Measurements from ENCODE around the gene ADIPOR2. TPM values are rescaled to one million over a fixed set of nuclear protein-coding genes. Genes with fewer than 3 reads are reported as not detected.

The ADIPOR2 gene
- total RNA-seq, 2 experiments from 2014 or later: 31.1 to 34.8 TPM

DNA sequence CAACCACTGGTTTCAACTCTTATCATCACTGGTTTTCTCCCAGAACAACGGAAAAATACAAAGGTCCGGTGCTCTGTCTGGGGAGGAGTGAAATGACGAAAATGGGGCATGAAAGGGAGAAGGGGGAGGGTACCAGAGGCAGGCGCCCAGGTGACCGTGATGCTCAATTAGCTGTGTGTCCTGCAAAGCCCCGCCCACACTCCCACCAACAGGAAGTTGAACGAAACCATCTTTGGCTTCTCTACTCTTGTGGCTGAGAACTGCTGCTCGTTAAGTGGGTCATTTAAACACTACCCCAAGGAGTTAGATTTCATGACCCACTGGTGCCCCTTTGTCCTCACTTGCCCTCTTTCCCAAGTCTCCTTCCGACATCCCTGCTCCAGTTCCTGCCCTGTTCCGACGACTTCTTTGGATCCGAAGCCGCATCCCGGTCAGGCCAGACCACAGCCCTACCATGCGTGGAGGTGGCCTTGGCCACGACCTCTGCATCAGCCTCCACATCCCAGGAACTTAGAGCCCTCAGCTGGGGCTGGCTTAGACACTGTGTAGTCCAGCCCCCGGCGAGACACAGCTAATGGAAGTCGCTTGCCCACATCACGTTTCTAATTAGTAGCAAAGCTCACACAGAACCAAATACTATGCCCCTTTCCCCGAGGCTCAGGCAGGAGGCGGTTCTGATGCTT lies 118.1 kb downstream of the ADIPOR2 start:
- Mint-ChIP-seq H3K27me3 (ENCODE audit: low read depth) (no peaks in the 10 kb centered on the region), H3K4me3 (no peak overlapping the region), H3K27ac (no peak overlapping the region), H3K36me3 (ENCODE audit: low read depth) (no peaks in the 10 kb centered on the region), H3K4me1 (ENCODE audit: low read depth) (peaks cover 11% of the 10 kb centered on the region), H3K9me3 (no peaks in the 10 kb centered on the region)
- DNase-seq: no peak
- CTCF ChIA-PET: interaction anchor here (0.6 to 1.3 kb wide), 3 partner anchors 17 to 1264 kb away, joined by 3 to 4 read pairs (median 3); no protein-coding TSS in a partner anchor
- intact Hi-C loops (cut with micrococcal nuclease): no loop called here

DNA sequence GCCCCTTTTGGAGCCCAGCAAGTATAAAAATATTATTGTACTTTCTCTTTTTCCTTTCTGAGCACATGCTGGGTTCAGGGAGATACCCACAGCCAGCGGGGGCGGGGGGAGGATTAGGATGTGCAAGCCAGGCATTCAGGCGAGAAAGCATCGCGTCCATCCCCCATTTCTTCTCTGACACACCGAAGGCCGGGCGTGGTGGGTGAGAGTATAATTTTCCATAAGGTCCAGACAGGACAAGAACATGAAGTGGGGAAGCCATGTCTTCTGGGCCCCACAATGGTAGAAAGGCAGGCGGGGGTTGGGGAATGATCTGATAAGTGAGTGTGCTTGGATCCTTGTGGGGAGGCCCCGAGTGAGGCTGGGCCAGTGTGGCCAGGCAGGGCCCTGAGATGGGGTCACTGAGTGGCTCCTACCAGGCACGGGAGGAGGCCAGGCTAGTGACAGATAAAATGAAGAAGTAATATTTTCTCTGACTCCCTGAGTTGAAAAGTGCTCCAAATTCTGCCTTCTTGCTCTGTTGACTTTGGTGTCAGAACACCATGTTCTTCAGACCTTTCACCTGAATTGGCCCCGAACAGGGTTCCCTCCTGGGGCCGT lies 118.8 kb downstream of the ADIPOR2 start:
- intact Hi-C loops (cut with micrococcal nuclease): no loop called here
- Mint-ChIP-seq H3K9me3 (no peaks in the 10 kb centered on the region), H3K4me3 (no peak overlapping the region), H3K36me3 (ENCODE audit: low read depth) (no peaks in the 10 kb centered on the region), H3K27me3 (ENCODE audit: low read depth) (peaks cover 2% of the 10 kb centered on the region), H3K4me1 (ENCODE audit: low read depth) (peaks cover 7% of the 10 kb centered on the region), H3K27ac (no peak overlapping the region)
- CTCF ChIA-PET: interaction anchor here (0.6 kb wide), 1 partner anchor 17 kb away, joined by 3 read pairs; no protein-coding TSS in a partner anchor
- DNase-seq: no peak

DNA sequence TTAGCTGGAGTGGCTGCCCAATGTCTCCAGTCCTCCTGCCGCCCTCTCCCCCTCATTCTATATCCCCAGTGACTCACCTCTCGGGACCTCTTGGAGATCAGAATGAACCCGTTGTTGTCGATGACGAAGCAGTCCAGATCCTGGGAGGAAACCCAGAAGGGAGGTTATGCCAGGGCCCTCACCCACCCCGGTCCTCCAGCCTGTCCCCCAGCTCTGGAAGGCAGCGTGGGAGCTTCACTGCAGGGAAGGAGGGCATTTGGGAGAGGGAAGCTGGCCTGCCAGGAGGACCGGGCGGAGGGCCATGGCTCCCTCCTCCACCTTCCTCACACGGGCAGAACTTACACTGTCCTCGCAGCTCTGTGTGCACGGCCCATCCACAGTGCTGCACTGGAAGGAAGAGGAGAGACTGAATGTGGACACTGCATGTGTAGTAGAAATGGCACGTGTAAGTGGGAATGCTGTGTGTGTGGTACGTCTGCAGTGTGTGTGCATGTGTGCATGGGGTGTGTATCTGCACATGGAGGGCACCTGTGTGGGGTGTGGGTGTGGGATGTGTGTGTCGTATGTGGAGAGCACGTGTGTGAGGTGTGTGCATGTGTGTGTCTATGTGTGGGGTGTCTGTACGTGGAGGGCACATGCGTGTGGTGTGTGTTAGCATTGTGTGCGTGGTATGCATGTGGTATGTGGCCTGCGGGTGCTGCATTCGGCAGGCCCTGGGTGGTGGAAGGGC lies 119.5 kb downstream of the ADIPOR2 start:
- H3K9me3 Mint-ChIP-seq: no peaks in the 10 kb centered on the region
- intact Hi-C loops (cut with micrococcal nuclease): no loop called here
- H3K36me3 Mint-ChIP-seq (ENCODE audit: low read depth): no peaks in the 10 kb centered on the region
- H3K27me3 Mint-ChIP-seq (ENCODE audit: low read depth): peaks cover 2% of the 10 kb centered on the region
- H3K4me3 Mint-ChIP-seq: peak overlapping the region; percentile 15
- CTCF ChIA-PET: interaction anchor here (0.6 kb wide), 1 partner anchor 129 kb away, joined by 3 read pairs; no protein-coding TSS in a partner anchor
- peak overlapping the region; percentile 16 for H3K27ac Mint-ChIP-seq
- peaks cover 5% of the 10 kb centered on the region for H3K4me1 Mint-ChIP-seq (ENCODE audit: low read depth)
- DNase-seq: no peak

DNA sequence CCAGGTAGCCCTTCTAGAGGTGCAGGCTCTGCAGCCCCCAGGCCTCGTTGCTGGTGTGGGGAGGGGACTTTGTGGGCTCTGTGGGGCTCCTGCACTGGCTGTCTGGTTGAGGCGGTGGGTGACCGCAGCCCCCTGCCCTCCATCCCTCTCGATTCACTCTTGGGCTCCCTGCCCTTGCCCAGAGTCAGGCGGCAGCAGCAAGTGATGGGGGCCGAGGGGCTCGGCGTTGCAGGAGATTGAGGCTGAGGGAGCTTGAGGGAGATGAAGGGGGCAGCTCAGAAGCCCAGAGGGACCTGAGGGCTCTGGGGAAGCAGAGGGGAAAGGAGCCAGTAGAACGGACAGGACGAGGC lies 120.0 kb downstream of the ADIPOR2 start:
- Mint-ChIP-seq H3K27ac (peak overlapping the region; percentile 46), H3K4me1 (ENCODE audit: low read depth) (peaks cover 5% of the 10 kb centered on the region), H3K4me3 (peak overlapping the region; percentile 46), H3K9me3 (no peaks in the 10 kb centered on the region), H3K36me3 (ENCODE audit: low read depth) (no peaks in the 10 kb centered on the region), H3K27me3 (ENCODE audit: low read depth) (peaks cover 2% of the 10 kb centered on the region)
- intact Hi-C loops (cut with micrococcal nuclease): no loop called here
- DNase-seq: no peak
- CTCF ChIA-PET: interaction anchor here (0.6 kb wide), 1 partner anchor 129 kb away, joined by 3 read pairs; no protein-coding TSS in a partner anchor

DNA sequence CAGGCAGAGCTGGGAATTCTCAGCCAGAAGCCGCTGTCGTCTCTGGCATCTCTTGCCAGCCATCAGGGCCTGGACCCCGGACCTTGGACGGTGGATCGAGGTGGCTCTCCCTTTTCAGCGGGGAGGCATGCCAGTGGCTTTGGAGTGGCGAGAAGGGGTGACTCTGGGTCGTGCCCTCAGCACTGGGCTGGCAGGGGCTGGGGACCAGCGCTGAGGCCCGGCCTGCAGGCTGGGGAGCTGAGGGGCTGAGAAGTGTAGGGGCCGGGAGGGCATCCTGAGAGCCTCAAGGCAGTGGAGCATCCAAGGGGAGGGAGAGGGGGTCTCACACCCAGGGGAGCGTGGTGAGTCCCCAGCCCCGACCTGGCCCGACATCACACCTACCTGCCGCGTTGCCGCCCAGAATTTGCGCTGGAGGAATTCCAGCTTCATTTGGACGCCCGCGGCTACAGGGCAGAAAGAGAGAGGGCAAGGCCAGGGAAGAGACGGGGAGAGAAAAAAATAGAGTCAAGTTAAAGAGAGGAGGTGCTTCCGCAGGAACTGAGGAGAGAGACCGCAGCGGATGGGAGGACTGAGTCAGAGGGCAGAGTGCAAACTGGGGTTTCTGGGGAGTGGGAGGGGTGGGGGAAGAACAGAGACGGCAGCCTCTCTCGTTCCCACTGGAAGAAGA lies 120.5 kb downstream of the ADIPOR2 start:
- no peaks in the 10 kb centered on the region for H3K36me3 Mint-ChIP-seq (ENCODE audit: low read depth)
- CTCF ChIA-PET: interaction anchor here (0.6 to 1.3 kb wide), 2 partner anchors 128 kb away, joined by 3 to 5 read pairs; no protein-coding TSS in a partner anchor
- peak overlapping the region; percentile 46 for H3K27ac Mint-ChIP-seq
- intact Hi-C loops (cut with micrococcal nuclease): no loop called here
- no peaks in the 10 kb centered on the region for H3K9me3 Mint-ChIP-seq
- peak overlapping the region; percentile 46 for H3K4me3 Mint-ChIP-seq
- peaks cover 5% of the 10 kb centered on the region for H3K4me1 Mint-ChIP-seq (ENCODE audit: low read depth)
- peak; percentile 60 for DNase-seq
- peaks cover 2% of the 10 kb centered on the region for H3K27me3 Mint-ChIP-seq (ENCODE audit: low read depth)

DNA sequence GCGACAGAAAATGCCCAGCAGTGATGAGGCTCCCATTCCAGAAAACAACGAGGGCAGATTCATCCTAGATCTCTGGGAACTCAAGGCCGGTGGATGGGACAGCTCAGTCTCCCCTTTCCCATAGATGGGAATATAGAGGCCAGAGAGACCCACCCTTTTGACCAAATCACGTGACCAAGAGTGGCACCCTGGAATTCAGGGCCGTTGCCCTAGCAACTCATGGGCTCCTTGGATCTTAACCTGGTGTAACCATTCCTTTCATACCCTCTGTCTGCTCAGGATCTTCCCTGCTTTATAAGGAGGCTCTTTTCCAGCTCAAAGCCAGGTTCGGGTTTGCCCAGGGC lies 121.0 kb downstream of the ADIPOR2 start:
- Mint-ChIP-seq H3K4me1 (ENCODE audit: low read depth) (peaks cover 5% of the 10 kb centered on the region), H3K27me3 (ENCODE audit: low read depth) (peaks cover 2% of the 10 kb centered on the region), H3K4me3 (no peak overlapping the region), H3K36me3 (ENCODE audit: low read depth) (no peaks in the 10 kb centered on the region), H3K9me3 (no peaks in the 10 kb centered on the region), H3K27ac (peak overlapping the region; percentile 46)
- no peak for DNase-seq
- CTCF ChIA-PET: interaction anchor here (1.3 kb wide), 1 partner anchor 128 kb away, joined by 5 read pairs; no protein-coding TSS in a partner anchor
- intact Hi-C loops (cut with micrococcal nuclease): no loop called here

DNA sequence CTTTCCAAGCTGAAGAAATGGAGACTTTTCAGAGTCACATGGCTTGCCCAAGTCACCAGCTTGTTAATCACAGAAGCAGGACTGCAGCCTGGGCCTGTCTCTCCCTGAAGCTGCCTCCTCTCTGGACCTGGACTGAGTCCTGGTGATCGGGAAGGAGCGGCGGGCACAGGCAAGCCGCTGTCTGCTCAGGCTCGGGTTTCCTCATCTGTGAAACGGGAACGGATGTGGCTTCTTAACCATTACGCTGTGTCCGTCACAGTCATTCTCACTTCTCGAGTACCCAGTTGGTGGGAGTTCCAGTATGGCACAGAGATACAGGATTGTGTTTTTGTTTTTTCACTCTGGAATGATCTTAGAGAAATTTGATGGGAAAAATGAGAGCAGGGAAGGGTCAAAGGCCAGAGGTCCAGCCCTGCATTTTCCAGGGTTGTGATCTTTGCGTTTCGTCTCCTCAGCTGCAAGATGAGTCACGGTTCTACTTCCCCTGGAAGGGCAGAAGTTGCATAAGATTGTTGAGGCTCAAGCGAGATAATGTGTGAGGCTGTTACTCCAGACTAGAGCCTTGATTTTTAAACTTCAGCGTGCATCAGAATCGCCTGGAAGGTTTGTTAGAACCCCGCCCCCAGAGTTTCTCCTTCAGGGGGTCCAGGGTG lies 121.9 kb downstream of the ADIPOR2 start:
- Mint-ChIP-seq H3K27me3 (ENCODE audit: low read depth) (peaks cover 2% of the 10 kb centered on the region), H3K36me3 (ENCODE audit: low read depth) (no peaks in the 10 kb centered on the region), H3K4me1 (ENCODE audit: low read depth) (peaks cover 5% of the 10 kb centered on the region), H3K4me3 (no peak overlapping the region), H3K27ac (no peak overlapping the region), H3K9me3 (no peaks in the 10 kb centered on the region)
- intact Hi-C loops (cut with micrococcal nuclease): no loop called here
- CTCF ChIA-PET: interaction anchor here (1.3 kb wide), 1 partner anchor 127 kb away, joined by 5 read pairs; no protein-coding TSS in a partner anchor
- DNase-seq: no peak

DNA sequence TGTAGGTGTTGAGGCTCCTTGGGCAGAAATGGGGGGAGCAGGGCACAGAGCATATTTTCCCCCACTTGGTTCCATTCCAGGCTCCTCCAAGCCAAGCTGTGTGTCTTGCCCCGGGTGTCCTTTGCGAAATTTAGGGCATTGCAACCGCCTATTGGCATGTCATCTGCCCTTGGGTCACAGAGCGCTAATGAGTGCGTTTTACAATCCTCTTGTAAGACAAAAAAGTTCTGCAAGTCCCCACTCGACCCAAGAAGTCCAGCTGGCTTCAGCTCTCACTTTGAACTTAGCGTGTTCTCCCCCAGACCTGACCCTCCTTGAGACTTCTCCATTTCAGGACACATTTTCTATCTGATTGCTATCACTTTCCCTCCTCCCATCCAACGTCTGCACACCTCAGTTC lies 123.4 kb downstream of the ADIPOR2 start:
- H3K27ac Mint-ChIP-seq: no peak overlapping the region
- intact Hi-C loops (cut with micrococcal nuclease): no loop called here
- CTCF ChIA-PET: interaction anchor here (1.3 kb wide), 1 partner anchor 125 kb away, joined by 3 read pairs; no protein-coding TSS in a partner anchor
- no peak for DNase-seq
- peaks cover 5% of the 10 kb centered on the region for H3K27me3 Mint-ChIP-seq (ENCODE audit: low read depth)
- H3K4me3 Mint-ChIP-seq: no peak overlapping the region
- H3K4me1 Mint-ChIP-seq (ENCODE audit: low read depth): peaks cover 5% of the 10 kb centered on the region
- H3K36me3 Mint-ChIP-seq (ENCODE audit: low read depth): no peaks in the 10 kb centered on the region
- no peaks in the 10 kb centered on the region for H3K9me3 Mint-ChIP-seq

DNA sequence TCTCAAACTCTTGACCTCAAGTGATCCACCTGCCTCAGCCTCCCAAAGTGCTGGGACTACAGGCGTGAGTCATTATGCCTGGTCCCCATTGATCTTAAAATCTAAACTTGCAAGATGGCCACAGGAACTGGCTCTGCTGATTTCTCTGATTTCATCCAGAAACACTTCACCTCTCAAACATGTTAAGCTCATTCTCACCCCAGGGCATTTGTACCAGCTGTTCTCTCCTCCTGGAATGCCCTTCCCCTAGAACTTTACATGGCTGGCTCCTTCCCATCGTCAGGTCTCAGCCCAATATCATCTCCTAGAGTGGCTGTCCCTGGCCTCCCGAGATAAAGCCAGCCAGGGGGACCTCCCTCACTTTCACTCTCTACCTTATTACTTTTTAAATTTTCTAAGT lies 124.2 kb downstream of the ADIPOR2 start:
- no peak overlapping the region for H3K27ac Mint-ChIP-seq
- CTCF ChIA-PET: interaction anchor here (1.3 kb wide), 1 partner anchor 124 kb away, joined by 3 read pairs; no protein-coding TSS in a partner anchor
- peaks cover 5% of the 10 kb centered on the region for H3K4me1 Mint-ChIP-seq (ENCODE audit: low read depth)
- H3K4me3 Mint-ChIP-seq: no peak overlapping the region
- DNase-seq: no peak
- H3K27me3 Mint-ChIP-seq (ENCODE audit: low read depth): peaks cover 12% of the 10 kb centered on the region
- H3K9me3 Mint-ChIP-seq: no peaks in the 10 kb centered on the region
- intact Hi-C loops (cut with micrococcal nuclease): no loop called here
- no peaks in the 10 kb centered on the region for H3K36me3 Mint-ChIP-seq (ENCODE audit: low read depth)

DNA sequence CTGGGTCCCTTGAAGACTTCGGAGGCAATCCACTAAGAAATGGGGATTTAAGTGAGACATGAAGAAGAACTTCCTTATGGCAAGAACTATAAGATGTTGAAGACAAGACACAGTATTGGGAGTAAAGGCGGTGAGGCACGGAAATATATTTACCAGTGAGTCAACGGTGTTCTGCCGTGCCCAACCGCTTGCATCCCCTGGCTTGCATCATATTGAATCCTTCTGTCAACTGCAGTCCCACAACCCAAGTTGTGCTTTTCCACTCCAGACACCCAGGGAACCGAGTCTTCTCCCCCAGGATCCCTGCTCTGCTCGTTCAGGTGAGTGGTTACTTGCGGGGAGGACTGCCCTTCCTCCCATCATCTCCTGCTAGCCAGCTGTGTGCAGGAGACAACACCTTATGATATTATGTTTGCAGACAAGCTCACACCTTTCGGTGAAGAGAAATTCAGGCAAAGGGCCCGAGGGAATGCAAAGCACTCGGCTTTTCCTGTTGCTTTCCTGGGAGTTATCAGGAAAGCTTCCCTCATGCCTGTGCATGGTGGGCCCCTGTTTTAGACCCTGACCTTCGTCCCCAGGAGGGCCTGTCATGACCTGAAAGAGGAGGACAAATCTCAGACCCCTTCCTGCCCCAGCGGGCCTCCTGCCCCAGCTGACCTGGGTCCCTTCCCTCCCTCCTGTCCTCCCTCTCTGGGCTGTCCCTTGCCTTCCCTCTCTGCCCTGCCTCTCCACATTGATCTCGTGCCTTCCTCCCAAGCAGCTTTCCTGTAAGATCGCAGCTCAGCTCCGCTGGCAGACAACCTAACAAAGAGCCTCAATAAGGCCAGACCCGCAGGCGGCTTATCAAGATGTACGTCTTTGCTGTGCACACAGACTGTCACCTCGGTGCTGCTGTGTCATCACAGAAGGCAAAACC lies 125.2 kb downstream of the ADIPOR2 start:
- Mint-ChIP-seq H3K36me3 (ENCODE audit: low read depth) (no peaks in the 10 kb centered on the region), H3K27me3 (ENCODE audit: low read depth) (peaks cover 21% of the 10 kb centered on the region), H3K4me1 (ENCODE audit: low read depth) (peaks cover 4% of the 10 kb centered on the region), H3K4me3 (no peak overlapping the region), H3K9me3 (no peaks in the 10 kb centered on the region), H3K27ac (no peak overlapping the region)
- intact Hi-C loops (cut with micrococcal nuclease): no loop called here
- no peak for DNase-seq
- CTCF ChIA-PET: no interaction called here

DNA sequence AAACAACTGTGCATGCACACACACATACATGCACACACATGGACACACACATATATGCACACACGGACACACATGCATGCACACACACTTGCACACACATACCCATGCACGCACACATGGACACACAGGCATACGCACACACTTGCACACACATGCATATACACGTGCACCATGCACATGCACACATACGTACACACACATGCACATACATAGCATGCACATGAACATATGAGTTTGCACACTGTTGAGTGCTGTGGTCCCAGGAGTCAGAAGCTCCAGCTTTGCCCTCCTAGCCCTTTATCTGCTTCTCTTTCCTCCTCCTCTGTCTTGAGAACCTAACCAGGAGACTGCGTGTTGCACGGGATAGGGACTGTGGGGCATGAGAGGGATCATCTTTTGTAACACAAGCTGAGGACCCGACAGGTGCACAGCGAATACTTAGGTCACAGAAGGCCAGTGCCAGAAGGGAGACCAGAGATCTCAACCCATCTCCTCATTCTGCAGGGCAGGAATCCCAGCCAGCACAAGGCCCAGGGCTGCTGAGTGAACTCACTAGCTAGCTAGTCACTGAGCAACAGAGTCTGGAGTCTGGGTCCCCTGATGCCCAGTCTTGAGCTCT lies 126.0 kb downstream of the ADIPOR2 start:
- peaks cover 22% of the 10 kb centered on the region for H3K27me3 Mint-ChIP-seq (ENCODE audit: low read depth)
- no peak overlapping the region for H3K4me3 Mint-ChIP-seq
- H3K36me3 Mint-ChIP-seq (ENCODE audit: low read depth): no peaks in the 10 kb centered on the region
- CTCF ChIA-PET: no interaction called here
- peaks cover 4% of the 10 kb centered on the region for H3K4me1 Mint-ChIP-seq (ENCODE audit: low read depth)
- no peak for DNase-seq
- H3K9me3 Mint-ChIP-seq: no peaks in the 10 kb centered on the region
- no peak overlapping the region for H3K27ac Mint-ChIP-seq
- intact Hi-C loops (cut with micrococcal nuclease): no loop called here
